Hematopoietic multipotent progenitor cell (in vitro differentiated cells): Measurements from ENCODE around the gene ESR1. TPM values are rescaled to one million over a fixed set of nuclear protein-coding genes. Genes with fewer than 3 reads are reported as not detected.
"Not testable (repeated sequence)": the region's sequence is repeated elsewhere in the genome, so short reads cannot be mapped to it uniquely, and the experiment has no call there.

Experiments
- DNase-seq, 3 donors: peaks; one replicate each; pipeline ENCODE4 v3.0.0-alpha.2; 2011 to 2015; ENCODE audit warnings: low read depth in 2 of 3, low spot score in 2 of 3
- total RNA-seq: library from RNA; depleted of rRNA; stranded (reverse); fragments of >200 nt; gene quantifications from one replicate; pipeline ENCODE4 v1.2.3, GENCODE V29; 2012

The ESR1 gene
- total RNA-seq, 1 donor: 1.9 TPM

DNA sequence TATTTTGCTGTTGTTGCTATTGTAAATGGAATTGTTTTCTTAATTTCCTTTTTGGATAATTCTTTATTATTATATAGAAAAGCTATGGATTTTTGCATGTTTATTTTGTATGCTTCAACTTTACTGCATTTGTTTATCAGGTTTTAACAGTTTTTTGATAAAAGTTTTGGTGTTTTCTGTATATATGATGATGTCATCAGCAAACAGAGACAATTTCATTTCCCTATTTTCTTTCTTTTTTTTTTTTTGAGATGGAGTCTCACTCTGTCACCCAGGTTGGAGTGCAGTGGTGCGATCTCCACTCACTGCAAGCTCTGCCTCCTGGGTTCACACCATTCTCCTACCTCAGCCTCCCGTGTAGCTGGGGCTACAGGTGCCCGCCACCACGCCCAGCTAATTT is 156.9 kb downstream of the ESR1 start:
- DNase-seq: not testable (repeated sequence)

DNA sequence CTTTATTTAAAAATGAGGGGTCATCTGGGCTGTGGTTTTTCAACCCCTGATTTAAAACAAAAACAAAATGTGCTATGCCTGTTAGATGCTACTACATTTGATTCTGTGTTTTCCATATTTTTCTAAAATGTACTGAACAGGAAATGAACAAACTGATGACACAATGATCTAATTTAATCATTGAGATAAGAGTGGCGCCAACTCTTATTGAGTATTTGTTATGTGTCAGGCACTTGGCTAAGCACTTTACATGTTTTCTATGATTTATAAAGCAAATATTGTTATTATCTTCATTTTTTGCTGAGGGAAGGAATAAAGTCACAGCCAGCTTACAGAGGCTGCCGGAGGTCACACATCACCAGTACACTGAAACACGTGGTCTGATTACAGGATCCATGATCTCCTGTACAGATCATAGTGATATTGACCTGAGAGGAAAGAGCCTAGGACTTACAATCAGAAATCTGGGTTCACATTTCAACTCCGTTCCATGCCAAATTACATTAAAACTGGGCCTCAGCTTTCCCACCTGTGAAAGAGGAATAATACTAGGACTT is 166.7 kb downstream of the ESR1 start:
- DNase-seq: no peak

DNA sequence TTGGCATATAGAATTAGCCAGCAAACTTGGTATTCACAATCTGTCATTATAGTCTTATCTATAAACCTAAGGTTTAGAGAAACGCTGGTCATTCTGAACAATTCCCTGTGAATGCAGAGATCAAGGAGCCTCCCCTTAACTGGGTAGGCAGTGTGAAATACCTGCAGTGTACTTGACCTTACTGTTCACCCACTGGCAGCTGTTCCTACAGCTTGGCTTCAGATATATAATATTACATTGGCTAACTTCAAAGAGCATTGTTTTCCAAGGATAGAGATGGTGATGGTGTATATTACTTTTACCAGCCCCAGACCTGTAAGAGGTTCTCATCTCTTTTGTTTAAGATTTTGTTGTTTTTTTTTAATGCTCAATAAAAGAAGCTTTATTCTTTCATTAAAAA is 168.3 kb downstream of the ESR1 start:
- DNase-seq: no peak

DNA sequence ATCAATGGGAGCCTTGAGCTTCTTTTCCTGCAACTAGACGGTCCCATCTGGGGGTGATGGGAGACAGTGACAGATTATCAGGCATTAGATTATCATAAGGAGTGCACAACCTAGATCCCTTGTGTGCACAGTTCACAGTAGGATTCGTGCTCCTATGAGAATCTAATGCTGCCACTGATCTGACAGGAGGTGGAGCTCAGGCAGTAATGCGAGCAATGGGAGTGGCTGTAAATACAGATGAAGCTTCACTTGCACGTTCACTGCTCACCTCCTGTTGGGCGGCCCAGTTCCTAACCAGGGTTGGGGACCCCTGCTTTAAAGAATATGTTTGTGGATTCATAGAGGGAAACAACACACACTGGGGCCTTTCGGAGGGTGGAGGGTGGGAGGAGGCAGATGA is 180.7 kb downstream of the ESR1 start:
- DNase-seq: not testable (repeated sequence)

DNA sequence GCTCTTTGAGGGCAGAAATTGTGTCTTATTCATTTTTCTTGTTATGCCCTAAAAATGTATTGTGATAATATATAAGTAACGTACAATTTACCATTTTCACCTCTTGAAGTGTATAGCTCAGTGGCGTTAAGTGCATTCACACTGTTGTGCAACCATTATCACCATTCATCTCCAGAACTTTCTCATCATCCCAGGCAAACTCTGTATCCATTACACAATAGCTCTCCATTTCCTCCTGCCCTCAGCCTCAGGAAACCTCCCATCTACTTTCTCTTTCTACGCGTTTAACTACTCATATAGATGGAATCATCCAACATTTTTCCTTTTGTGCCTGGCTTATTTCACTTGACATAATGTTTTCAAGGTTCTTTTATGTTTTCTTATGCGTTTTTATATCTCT is 184.6 kb downstream of the ESR1 start:
- no peak for DNase-seq

DNA sequence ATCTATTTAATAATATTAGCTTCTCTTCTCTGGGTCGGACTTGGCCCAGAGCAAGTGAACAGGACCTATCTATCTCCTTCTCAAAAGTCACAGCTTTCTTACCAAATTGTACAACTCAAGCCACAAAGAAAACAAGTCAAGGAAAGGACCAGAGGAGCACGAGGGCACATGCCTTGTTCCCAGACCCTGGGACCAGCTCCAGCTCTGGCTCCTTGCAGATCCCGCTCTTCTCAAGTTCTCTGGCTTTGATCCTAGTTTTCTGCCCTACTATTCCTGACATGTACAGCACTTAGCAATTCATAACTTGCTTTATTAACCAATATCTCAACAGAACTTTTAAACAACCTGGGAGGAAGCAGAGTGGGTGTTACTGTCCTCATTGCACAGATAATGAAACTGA is 185.9 kb downstream of the ESR1 start:
- DNase-seq: no peak

DNA sequence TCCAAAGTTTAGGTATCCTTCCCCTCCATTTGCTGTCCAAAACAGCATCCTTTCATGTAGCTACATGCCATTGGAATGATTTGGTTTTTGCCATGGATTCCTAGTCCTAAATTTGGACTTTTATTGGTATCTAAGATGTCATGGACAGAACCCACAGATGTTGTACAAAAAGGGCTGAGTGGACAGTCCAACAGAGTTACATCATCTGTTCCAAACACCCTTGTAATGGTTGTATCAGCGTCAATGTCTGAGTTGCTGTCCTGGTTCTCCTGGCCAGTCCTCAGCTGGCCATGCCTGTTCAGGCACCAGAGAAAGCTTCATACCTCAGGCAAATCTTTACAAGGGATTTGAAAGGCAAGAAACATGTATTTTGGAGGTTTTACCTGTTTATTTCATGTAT is 191.3 kb downstream of the ESR1 start:
- DNase-seq: no peak

DNA sequence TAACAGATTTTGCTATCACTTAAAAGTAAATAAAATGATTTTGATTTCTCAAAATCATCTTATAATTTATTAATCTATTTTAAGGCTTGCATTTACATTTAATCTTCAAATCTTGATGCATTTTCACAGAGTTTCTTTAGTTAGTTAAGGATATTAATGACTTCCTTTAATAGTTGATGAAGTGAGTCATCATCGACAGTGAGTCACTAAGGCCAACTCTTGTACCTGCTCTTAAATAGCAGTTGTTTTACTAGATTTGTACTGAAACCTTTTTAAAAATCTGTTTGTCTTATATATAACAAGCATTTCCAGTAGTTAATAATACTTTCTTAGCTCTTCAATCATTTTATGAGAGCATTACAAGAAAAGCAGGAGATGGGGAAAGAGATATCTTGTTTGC is 191.7 kb downstream of the ESR1 start:
- DNase-seq: no peak

DNA sequence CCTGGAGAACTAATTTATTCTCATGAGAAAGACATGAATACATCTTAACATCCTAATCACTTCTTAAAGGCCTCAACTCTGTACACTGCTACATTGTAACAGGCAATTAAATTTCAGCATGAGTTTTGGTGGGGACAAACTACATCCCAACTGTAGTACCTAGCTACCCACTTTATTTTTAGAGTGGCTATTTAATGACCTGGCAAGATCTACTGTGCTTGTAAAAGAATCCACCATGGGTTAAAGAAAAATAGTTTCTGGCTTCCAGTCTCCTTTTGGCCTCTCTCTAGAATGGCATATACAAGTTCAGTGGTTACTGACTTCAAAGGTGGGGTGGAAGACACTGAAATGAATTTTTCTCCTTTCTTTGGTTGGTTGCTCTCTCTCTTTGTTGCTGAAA is 193.9 kb downstream of the ESR1 start:
- DNase-seq: no peak

DNA sequence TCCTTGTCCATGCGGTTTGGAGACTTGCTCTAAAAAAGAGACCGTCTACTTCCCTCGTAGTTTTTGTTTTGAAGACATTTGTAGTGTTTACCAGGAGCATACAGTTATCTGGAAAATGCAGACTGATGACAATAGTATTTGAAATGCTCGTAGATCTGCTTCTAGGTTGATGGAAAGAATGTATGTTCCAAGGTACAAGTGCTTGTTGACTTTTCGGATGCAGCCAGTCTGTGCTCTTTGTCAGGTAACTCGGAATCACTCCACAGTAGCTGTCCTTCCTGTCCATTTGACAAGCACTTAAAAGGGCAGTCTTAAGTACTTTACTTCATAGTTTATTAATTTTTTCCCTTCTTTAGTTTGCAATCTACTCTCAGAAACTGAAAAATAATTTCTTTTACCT is 194.8 kb downstream of the ESR1 start:
- DNase-seq: no peak

DNA sequence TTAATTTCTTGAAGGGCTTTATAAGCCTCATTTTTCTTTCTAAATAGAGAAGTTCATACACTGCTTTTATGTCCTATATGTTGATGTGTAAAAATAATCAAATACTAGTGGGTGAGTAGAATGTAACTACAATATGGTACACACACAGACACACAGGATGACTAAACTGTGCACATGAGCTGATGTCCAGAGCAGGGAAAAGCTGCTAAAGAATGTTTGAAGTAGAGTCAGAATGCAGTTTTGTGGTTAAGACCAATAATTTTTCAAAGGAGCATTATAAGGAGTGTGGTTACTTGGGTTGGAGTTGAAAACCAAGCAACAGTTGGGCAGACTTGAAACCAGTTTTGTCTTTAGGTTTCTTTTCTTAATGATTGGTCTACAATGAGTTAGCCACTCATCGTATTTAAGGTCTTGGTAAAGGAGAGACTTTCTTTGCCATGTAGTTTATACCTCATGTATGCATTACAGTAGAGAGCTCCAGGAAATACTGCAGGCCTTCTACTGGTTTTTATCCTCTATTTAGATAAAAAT is 196.6 kb downstream of the ESR1 start:
- no peak for DNase-seq

DNA sequence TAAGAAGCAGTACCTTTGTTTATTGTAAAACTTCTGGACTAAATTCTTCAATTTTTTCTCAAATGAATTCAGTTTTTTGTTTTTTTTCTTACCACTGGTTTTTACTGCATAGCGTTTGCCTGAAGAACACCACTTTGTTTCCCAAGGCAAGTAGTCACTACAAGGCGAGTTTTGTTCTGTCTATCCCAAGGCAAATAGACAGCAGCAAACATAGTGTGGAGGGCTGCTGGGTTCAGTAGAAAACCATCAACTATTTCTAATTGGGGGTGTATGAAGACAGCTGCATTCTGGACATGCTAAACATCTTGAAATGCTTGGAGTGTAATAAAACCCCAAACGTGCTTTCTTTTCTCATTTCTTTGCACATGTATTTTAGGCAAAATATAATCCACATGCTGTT is 197.4 kb downstream of the ESR1 start:
- DNase-seq: no peak

DNA sequence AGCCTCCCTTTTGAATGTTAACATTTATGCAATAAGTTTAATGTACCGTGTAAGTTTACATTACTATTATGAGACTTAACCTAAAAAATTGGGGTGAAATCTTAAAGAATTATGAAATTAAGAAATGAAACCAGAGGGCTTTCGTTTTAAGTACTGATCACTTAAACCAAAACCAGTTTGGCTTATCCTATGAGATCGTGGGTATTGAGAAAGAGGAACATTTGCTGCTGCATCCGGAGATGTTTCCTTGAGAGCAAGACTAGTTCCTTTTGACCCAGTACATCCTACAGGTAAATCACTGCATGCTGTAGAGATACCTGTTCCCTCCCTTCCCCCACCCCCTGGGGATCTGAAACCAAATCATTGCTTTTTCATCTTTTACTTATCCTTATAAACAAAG is 201.3 kb downstream of the ESR1 start:
- no peak for DNase-seq

DNA sequence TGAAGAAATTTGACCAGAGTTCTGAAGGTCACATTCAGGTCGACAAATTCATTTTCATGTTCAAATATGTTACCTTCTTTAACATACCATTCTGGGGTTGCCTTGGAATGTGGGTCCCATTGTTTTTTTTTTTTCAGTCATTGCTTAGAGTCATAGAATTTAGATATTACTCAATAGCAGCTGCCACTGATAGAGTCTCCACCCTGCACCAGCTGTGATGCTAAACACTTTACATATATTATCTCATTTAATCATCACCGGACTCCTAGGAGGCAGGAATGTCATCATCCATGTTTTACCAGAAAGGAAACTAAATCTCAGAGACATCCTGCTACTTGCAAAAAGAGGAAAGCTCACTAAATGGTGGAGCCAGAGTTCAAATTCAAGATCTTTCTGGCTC is 204.7 kb downstream of the ESR1 start:
- DNase-seq: no peak

DNA sequence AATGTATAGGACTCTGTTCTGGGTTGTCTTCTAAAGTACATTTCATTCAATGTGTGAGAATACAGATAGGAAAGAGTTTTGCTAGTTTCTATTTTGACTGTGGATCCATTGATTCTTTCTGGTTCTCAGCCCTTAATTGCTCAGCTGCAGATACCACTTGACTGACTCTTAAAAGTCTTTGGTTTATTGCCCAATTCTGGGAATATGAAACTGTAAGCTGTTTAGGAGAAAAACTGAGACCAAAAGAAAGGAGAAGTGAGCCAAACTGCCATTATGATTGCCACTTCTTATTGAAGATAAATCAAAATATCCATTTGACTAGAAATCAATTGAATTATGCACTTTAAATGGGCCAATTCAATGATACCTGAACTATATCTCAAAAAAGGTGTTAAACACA is 211.4 kb downstream of the ESR1 start:
- no peak for DNase-seq

DNA sequence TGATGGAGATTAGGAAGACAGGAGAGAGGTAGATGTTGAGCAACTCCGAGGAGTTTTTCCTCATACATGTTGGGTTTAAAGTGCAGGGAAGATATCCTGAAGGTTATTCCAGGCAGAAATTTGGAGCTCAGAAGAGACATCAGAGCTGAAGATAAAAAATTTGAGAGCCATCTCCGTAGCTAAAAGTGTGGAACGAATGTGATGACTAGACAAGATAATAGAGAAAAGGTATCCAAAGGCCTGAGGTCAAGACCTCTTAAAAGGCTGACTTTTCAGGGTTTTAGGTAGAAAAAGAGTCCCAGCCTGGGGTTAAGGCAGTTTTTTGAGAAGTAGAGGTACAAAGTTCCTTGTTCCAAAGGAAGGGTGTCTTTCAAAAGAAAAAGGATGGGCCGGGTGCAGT is 214.8 kb downstream of the ESR1 start:
- DNase-seq: no peak

DNA sequence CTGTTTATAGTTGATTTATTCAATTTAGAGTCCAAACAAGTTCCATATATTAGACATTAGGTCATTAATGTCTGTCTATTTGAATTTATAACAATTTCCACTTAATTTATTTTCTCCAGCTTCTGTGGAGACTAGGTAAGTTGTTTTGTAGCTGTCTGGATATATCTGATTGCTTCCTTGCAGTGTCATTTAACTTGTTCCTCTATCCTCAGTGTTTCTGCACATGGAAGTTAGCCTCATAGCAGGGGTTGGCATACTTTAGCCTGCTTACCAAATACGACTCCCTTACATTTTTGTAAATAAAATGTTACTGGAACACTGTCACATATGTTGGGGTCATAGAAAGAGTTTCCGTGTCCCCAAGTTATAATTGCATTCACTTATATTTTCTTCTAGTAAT is 216.1 kb downstream of the ESR1 start:
- DNase-seq: no peak

DNA sequence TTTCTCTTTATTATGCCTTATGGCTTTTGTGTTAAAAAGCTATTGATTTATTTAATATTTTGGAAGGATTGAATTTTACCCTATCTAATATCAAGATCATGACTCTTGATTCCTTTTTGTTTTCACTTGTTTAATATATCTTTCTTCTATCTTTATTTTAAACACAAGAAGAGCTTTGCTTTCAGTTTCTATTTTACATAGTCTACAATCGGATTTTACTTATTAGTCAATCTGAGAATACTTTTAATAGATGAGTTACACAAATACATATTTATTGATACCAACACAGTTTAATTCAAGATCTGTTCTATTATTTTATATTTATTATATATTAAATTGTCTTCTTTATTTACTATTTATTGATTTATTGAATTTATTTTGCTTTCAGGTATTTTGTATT is 218.8 kb downstream of the ESR1 start:
- DNase-seq: no peak

DNA sequence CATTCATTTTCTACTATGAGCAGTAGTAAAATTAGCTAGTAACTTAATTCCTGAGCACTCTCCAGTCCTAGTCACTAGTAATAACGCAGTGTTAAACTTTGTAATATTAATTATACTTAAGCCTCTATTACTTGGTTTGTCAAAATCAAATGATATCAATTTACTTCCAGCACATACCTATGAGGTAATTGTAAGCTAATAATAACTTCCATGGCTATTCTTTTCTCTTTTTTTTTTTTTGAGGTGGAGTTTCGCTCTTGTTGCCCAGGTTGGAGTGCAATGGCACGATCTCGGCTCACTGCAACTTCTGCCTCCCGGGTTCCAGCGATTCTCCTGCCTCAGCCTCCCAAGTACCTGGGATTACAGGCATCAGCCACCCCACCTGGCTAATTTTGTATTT is 219.3 kb downstream of the ESR1 start:
- DNase-seq: not testable (repeated sequence)

DNA sequence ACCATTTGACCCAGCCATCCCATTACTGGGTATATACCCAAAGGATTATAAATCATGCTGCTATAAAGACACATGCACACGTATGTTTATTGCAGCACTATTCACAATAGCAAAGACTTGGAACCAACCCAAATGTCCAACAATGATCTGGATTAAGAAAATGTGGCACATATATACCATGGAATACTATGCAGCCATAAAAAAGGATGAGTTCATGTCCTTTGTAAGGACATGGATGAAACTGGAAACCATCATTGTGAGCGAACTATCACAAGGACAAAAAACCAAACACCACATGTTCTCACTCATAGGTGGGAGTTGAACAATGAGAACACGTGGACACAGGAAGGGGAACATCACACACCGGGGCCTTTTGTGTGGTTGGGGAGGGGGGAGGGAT is 226.3 kb downstream of the ESR1 start:
- DNase-seq: not testable (repeated sequence)

DNA sequence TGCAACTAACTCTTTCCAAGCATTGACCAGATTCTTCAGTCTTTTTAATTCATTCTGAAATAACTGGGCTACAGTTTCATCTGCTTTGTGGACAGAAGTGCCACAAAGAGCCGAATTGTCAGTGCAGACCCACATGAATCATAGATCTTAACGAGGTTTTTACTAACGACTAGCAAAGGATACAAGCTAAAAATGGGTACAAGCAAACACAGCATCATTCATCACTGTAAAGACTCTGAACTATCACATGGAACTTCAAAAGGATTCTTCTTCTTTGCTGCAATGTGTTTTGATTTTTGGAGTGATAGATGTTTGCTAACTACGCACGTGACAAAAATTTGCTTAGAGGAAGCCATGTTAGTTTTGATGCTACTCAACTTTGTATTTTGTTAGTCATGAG is 227.1 kb downstream of the ESR1 start:
- DNase-seq: no peak

DNA sequence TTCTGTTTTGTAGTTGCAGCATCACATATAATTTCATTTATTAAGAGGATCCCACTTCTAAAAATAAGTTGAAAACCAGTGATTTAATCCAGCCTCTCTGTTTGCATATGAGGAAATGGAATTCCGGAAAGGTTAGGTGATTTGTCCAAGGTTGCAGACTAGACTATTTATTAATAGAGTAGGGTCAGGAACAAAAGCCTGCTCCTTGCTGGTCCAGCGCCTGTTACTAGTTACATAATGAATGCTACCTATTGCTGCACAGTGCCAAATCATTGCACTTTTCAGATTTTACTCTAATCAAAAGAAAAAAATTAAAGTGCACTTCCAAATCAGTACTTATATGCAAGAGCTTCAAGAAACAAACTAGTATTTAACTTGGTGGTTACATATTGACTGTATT is 238.6 kb downstream of the ESR1 start:
- no peak for DNase-seq

DNA sequence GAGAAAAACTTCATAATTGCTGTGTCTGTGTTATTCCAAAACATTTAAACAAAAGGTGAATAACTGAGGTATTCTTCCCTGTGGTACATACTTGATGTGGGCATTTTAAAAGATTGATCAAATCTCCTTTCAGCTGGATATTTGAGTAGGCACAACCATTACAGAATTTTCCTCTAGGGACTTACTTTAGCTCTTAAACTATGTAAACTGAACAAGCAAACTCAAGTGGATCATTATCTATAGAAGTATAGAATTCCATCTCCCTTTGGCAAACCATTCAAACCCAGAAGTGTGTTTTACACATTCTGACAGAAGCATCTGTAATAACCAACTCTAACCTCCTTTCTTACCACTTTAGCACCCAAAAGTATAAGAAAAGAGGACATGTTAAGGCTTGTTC is 241.4 kb downstream of the ESR1 start:
- no peak for DNase-seq
